Urothelium cell line (cell line): ENCODE data around the gene TAAR9.

ENCODE experiments used
- DNase-seq: peaks from one replicate; pipeline ENCODE4 v3.0.0; 2011; ENCODE audit warnings: low spot score, mixed read lengths
- FAIRE-seq: peaks from 2 replicates; lab custom pipeline; 2011; peaks lifted over from hg19 to GRCh38; lab: Jason Lieb, UNC

TAAR9 gene

GRCh38 chr6:132584698-132585097 is 46.6 kb downstream of the TAAR9 start:
- DNase-seq (no peak), FAIRE-seq (no peak)

- DNase-seq (no peak), FAIRE-seq (no peak)
Observed at GRCh38 chr6:132587424-132587823, 49.3 kb downstream of the TAAR9 start.
